Gastroesophageal sphincter (tissue), 3 donors: Measurements from ENCODE around the gene PRDM15.

Experiments used
- CTCF ChIP-seq, 4 experiments: fragments of 200-600 bp in 2 of 4; fragments of 450-650 bp in 2 of 4; sonication (generic) in 1 of 4; IDR thresholded peaks; one replicate each; pipeline ENCODE4 v1.5.1; 2017 to 2019; ENCODE audit warnings: antibody characterized with exemption in 4 of 4, mild to moderate bottlenecking in 2 of 4, moderate library complexity in 2 of 4
- EP300 ChIP-seq: sonication (generic); formaldehyde crosslinking; IDR thresholded peaks from one replicate; pipeline ENCODE4 v1.6.1; 2017; ENCODE audit warnings: antibody characterized with exemption, mild to moderate bottlenecking
- POLR2A ChIP-seq, 2 donors: fragments of 450-650 bp; IDR thresholded peaks; one replicate each; pipeline ENCODE4 v1.6.1; 2017; ENCODE audit warnings: antibody characterized with exemption in 2 of 2, mild to moderate bottlenecking in 2 of 2, moderate library complexity in 1 of 2
- POLR2AphosphoS5 ChIP-seq: sonication (generic); formaldehyde crosslinking; IDR thresholded peaks from one replicate; pipeline ENCODE4 v1.6.1; 2017; ENCODE audit warnings: antibody characterized with exemption

GRCh38 chr21:41877901-41878830, 978 bp downstream of the PRDM15 start:
- TF ChIP-seq POLR2A (IDR thresholded peaks at IDR 0.05) (no peak), CTCF (IDR thresholded peaks at IDR 0.05) (no peak), EP300 (no peak), POLR2AphosphoS5 (no peak)
